ENCODE results near the gene SPTBN5.

GRCh38 chr15:41817781-41818180, 76.1 kb downstream of the SPTBN5 start:
- TF ChIP-seq POLR2AphosphoS5 (IDR thresholded peaks at IDR 0.05; ENCODE audit: low read depth, low read length) (no peak), TAF1 (IDR thresholded peaks at IDR 0.05; ENCODE audit: borderline replicate concordance, insufficient read depth, low read length) (no peak)
- TF ChIP-seq, protein P1, sequence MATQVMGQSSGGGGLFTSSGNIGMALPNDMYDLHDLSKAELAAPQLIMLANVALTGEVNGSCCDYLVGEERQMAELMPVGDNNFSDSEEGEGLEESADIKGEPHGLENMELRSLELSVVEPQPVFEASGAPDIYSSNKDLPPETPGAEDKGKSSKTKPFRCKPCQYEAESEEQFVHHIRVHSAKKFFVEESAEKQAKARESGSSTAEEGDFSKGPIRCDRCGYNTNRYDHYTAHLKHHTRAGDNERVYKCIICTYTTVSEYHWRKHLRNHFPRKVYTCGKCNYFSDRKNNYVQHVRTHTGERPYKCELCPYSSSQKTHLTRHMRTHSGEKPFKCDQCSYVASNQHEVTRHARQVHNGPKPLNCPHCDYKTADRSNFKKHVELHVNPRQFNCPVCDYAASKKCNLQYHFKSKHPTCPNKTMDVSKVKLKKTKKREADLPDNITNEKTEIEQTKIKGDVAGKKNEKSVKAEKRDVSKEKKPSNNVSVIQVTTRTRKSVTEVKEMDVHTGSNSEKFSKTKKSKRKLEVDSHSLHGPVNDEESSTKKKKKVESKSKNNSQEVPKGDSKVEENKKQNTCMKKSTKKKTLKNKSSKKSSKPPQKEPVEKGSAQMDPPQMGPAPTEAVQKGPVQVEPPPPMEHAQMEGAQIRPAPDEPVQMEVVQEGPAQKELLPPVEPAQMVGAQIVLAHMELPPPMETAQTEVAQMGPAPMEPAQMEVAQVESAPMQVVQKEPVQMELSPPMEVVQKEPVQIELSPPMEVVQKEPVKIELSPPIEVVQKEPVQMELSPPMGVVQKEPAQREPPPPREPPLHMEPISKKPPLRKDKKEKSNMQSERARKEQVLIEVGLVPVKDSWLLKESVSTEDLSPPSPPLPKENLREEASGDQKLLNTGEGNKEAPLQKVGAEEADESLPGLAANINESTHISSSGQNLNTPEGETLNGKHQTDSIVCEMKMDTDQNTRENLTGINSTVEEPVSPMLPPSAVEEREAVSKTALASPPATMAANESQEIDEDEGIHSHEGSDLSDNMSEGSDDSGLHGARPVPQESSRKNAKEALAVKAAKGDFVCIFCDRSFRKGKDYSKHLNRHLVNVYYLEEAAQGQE (IDR thresholded peaks at IDR 0.05; ENCODE audit: insufficient read depth in 1 of 2, low read depth in 2 of 2, low read length in 2 of 2) = no peak
